Measurements from ENCODE around the gene SLC26A11.
A peak's percentile ranks its signal among the peaks of the same experiment; 100 is the strongest.

The SLC26A11 gene

GRCh38 chr17:80247561-80247960 lies 27.3 kb downstream of the SLC26A11 start:
- H3K4me3 ChIP-seq (ENCODE audit: low read depth, low read length) = no peak overlapping the region
- no peak for DNase-seq (ENCODE audit: low read depth)
- in situ Hi-C loops (cut with HindIII; ENCODE audit: low sequenced_read_pairs) = no loop called here
- TF ChIP-seq CTCF (IDR thresholded peaks at IDR 0.05; ENCODE audit: low read depth, low read length, missing control alignments) = no peak

GRCh38 chr17:80248001-80248893 lies 28.0 kb downstream of the SLC26A11 start:
- in situ Hi-C loops (cut with HindIII; ENCODE audit: low sequenced_read_pairs) = no loop called here
- DNase-seq (ENCODE audit: low read depth) = no peak

DNA sequence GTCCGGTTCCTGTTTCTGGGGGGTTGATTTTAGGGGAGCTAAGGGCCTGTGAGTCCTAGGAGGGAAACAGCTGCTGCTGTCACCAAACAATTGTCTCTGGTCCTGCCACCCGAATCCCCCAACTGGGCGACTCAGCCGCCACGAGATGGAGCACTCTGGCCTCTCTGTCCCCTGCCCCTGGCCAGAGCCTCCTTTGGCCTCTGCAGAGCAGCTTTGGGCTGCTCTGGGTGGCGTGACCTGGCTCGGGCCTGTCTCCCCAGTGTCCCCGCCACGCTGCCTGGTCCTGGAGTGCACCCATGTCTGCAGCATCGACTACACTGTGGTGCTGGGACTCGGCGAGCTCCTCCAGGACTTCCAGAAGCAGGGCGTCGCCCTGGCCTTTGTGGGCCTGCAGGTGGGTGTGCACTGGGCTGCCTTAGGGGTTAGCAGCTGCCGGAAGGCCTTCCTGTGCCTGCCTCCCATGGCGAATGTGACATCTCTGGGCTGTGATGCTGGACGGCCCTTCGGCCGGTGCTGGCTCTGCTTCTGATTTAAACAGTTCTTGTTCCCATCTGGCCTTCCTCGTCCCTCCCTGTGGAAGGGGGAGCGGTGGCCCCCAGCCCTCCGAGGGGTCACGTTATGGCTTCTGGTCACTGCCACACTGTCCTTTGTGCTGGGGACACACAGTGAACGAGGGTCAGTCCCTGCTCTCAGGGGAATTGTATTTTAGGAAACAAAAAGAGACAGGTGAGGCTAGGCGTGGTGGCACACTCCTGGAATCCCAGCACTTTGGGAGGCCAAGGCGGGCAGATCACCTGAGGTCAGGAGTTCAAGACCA lies 28.9 kb downstream of the SLC26A11 start:
- no peak for DNase-seq (ENCODE audit: low read depth)
- in situ Hi-C loops (cut with HindIII; ENCODE audit: low sequenced_read_pairs) = no loop called here
- no peak overlapping the region for H3K4me3 ChIP-seq (ENCODE audit: low read depth, low read length)
- TF ChIP-seq CTCF (IDR thresholded peaks at IDR 0.05; ENCODE audit: low read depth, low read length, missing control alignments) = no peak

More at GRCh38 chr17:80248001-80248893, 28.0 kb downstream of the SLC26A11 start:
- no peak overlapping the region for H3K4me3 ChIP-seq (ENCODE audit: low read depth, low read length)
- no peak for TF ChIP-seq CTCF (IDR thresholded peaks at IDR 0.05; ENCODE audit: low read depth, low read length, missing control alignments)

DNA sequence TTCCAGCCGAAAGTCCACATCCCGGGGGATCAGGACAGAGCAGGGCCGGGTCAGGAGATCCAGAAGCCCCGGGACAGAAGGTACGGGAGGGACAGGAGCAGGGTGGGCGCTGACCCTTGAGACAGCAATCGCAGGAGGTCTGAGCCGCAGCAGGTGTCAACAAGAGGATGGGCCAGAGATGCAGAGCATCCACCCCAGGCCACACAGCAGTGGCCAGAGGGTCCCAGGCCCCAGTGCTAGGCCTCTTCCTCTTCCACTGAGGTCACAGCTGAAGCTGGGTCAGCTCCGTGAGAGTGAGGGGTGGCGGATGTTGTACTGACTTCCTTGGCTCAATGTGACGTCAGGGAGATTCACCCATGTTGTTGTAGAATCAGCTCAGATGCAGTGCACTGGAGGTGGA lies 31.7 kb downstream of the SLC26A11 start:
- no peak for DNase-seq (ENCODE audit: low read depth)
- in situ Hi-C loops (cut with HindIII; ENCODE audit: low sequenced_read_pairs) = no loop called here
- no peak overlapping the region for H3K4me3 ChIP-seq (ENCODE audit: low read depth, low read length)
- TF ChIP-seq CTCF (IDR thresholded peaks at IDR 0.05; ENCODE audit: low read depth, low read length, missing control alignments) = no peak

- in situ Hi-C loops (cut with HindIII; ENCODE audit: low sequenced_read_pairs) = no loop called here
- no peak for DNase-seq (ENCODE audit: low read depth)
- TF ChIP-seq CTCF (IDR thresholded peaks at IDR 0.05; ENCODE audit: low read depth, low read length, missing control alignments) = peak; percentile 54
- H3K4me3 ChIP-seq (ENCODE audit: low read depth, low read length) = no peak overlapping the region
These were observed 32.6 kb downstream of the SLC26A11 start for GRCh38 chr17:80252871-80253270.

DNA sequence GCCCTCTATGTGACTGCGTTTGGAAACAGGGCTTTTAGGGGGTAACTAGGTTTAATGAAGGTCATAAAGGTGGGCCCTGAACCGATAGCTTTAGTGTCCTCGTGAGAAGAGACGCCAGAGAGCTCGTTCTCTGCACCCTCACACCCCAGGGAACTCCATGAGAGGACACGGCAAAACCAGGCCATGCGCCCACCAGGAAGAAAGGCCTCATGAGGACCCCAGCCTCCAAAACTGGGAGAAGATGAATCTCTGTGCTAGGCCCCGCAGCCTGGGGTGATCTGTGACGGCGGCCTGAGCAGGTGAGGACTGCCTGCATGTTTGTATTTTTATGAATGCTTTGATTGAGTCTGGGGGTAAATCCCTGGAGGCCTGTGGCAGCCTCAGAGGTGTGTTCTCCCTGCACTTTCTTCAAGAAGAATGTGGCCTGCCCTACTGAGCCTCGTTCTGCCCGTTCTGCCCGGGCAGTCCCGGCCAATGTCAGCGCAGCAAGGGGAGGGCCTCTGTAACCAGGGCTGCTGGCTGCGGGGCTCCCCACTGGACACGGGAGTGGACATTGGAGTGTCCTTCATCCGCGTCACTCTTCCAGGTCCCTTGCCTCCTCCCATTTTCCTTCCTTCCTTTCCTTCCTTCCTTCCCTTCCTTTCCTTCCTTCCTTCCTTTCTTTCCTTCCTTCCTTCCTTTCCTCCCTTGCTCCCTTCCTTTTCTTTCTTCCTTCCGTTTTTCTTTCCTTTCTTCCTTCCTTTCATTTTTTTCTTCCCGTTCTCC lies 33.6 kb downstream of the SLC26A11 start:
- TF ChIP-seq CTCF (IDR thresholded peaks at IDR 0.05; ENCODE audit: low read depth, low read length, missing control alignments) = no peak
- H3K4me3 ChIP-seq (ENCODE audit: low read depth, low read length) = no peak overlapping the region
- in situ Hi-C loops (cut with HindIII; ENCODE audit: low sequenced_read_pairs) = no loop called here
- no peak for DNase-seq (ENCODE audit: low read depth)
